Gastroesophageal sphincter (tissue), 3 donors: ENCODE measurements around the gene UBE2N.

Source experiments
- POLR2A ChIP-seq, 2 donors: fragments of 450-650 bp; IDR thresholded peaks; one replicate each; pipeline ENCODE4 v1.6.1; 2017; ENCODE audit warnings: antibody characterized with exemption in 2 of 2, mild to moderate bottlenecking in 2 of 2, moderate library complexity in 1 of 2
- POLR2AphosphoS5 ChIP-seq: sonication (generic); formaldehyde crosslinking; IDR thresholded peaks from one replicate; pipeline ENCODE4 v1.6.1; 2017; ENCODE audit warnings: antibody characterized with exemption
- TF ChIP-seq, protein P1 (sequence below), 4 experiments: fragments of 200-600 bp in 2 of 4; fragments of 450-650 bp in 2 of 4; sonication (generic) in 1 of 4; IDR thresholded peaks; one replicate each; pipeline ENCODE4 v1.5.1; 2017 to 2019; ENCODE audit warnings: antibody characterized with exemption in 4 of 4, mild to moderate bottlenecking in 2 of 4, moderate library complexity in 2 of 4

DNA sequence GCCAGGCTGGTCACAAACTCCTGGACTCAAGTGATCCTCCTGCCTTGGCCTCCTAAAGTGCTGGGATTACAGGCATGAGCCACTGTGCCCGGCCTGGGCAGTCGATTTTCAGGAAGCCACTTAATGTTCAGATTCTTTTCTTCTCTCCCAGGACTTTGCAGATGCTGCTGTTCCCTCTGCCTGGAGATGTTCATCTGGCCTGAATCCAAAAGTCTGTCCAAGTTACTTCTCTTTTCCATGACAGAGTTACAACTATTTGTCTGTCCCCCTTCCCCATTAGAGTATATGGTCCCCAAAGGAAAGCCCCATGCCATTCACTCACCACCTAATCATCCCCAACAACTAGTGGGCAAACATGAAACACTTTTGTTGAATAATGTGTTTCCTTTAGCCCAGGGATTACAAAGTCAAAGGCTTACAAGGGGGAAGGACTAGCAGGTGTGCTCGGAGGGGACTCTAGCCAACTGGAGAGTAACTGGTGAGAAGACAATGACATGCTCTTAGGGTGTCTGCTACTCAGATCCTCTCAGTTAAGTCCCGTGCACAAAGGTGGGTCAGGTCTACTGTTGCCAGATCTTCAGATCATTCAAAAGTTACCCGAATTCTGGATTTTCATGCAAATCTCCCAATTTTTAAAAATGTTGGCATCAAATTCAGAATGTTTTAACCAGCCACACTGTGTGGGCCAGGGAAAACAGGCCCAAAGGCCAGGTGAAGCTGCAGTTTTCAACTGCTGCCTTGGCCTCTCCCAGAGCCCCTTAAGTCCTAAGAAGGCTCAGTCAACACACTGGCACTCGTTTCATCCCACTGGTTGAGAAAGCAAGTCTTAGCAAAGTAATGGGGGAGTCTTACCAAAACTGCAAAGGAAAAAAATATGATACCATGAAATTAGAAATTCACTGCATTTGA, 34.4 kb downstream of the UBE2N start:
- TF ChIP-seq, protein P1, sequence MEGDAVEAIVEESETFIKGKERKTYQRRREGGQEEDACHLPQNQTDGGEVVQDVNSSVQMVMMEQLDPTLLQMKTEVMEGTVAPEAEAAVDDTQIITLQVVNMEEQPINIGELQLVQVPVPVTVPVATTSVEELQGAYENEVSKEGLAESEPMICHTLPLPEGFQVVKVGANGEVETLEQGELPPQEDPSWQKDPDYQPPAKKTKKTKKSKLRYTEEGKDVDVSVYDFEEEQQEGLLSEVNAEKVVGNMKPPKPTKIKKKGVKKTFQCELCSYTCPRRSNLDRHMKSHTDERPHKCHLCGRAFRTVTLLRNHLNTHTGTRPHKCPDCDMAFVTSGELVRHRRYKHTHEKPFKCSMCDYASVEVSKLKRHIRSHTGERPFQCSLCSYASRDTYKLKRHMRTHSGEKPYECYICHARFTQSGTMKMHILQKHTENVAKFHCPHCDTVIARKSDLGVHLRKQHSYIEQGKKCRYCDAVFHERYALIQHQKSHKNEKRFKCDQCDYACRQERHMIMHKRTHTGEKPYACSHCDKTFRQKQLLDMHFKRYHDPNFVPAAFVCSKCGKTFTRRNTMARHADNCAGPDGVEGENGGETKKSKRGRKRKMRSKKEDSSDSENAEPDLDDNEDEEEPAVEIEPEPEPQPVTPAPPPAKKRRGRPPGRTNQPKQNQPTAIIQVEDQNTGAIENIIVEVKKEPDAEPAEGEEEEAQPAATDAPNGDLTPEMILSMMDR (IDR thresholded peaks at IDR 0.05) = no peak
- TF ChIP-seq POLR2A (IDR thresholded peaks at IDR 0.05) (no peak), POLR2AphosphoS5 (no peak)
